WERI-Rb-1 (cell line): ENCODE results near the gene NCKIPSD.

Experiments used
- DNase-seq: peaks from one replicate; pipeline ENCODE4 v3.0.0-alpha.2; 2020
- H3K27ac ChIP-seq: fragments of 250-450 bp; sonication (Bioruptor Pico); 2 replicates; pipeline ENCODE4 v1.5.1; 2020; ENCODE audit warnings: mild to moderate bottlenecking, moderate library complexity
- H3K27me3 ChIP-seq: fragments of 250-450 bp; sonication (Bioruptor Pico); 2 replicates; pipeline ENCODE4 v1.5.1; 2021; ENCODE audit warnings: mild to moderate bottlenecking, low read depth, moderate library complexity; ENCODE audit not compliant: insufficient read depth, severe bottlenecking
- H3K36me3 ChIP-seq: fragments of 250-450 bp; sonication (Bioruptor Pico); 2 replicates; pipeline ENCODE4 v1.5.1; 2020; ENCODE audit warnings: mild to moderate bottlenecking, moderate library complexity
- H3K4me3 ChIP-seq: 2 replicates; pipeline ENCODE4 v1.5.1; 2011; ENCODE audit warnings: low read depth, mild to moderate bottlenecking, control low read depth, low read length
- H3K9me3 ChIP-seq: fragments of 250-450 bp; sonication (Bioruptor Pico); 2 replicates; pipeline ENCODE4 v1.5.1; 2021; ENCODE audit warnings: mild to moderate bottlenecking, moderate library complexity; ENCODE audit not compliant: severe bottlenecking
- CTCF ChIP-seq: IDR thresholded peaks from 2 replicates; pipeline ENCODE4 v1.5.1; 2011; ENCODE audit warnings: low read depth, mild to moderate bottlenecking, control low read depth, inconsistent platforms, low read length

NCKIPSD gene

GRCh38 chr3:48716982-48717746 is 31.4 kb upstream of the NCKIPSD start, which contains the start of gene IP6K2:
Gene IP6K2 (minus strand): TSS chr3:48717221. CDS start chr3:48695291, 21,930 bp downstream.
- peak within 1 kb of the TSS; percentile 98 for H3K27ac ChIP-seq
- no peak for TF ChIP-seq CTCF
- H3K9me3 ChIP-seq = no peaks in the 10 kb centered on the region
- peak within 1 kb of the TSS; percentile 99 for H3K4me3 ChIP-seq
- DNase-seq = peak; percentile 99
- H3K27me3 ChIP-seq = no peaks in the 10 kb centered on the region
- H3K36me3 ChIP-seq = peaks cover 45% of the 10 kb centered on the region

- Histone ChIP-seq H3K27me3 (no peaks in the 10 kb centered on the region), H3K4me3 (peak overlapping the region; percentile 99), H3K36me3 (peaks cover 49% of the 10 kb centered on the region), H3K27ac (peak overlapping the region; percentile 98), H3K9me3 (no peaks in the 10 kb centered on the region)
- no peak for DNase-seq
- no peak for TF ChIP-seq CTCF
Observed at GRCh38 chr3:48716508-48716981, 30.8 kb upstream of the NCKIPSD start.

GRCh38 chr3:48715174-48715800 is 29.6 kb upstream of the NCKIPSD start:
- Histone ChIP-seq H3K27ac (no peak overlapping the region), H3K27me3 (no peaks in the 10 kb centered on the region), H3K4me3 (no peak overlapping the region; the same call in 1 of the 2 replicates), H3K36me3 (peaks cover 62% of the 10 kb centered on the region), H3K9me3 (no peaks in the 10 kb centered on the region)
- no peak for DNase-seq
- no peak for TF ChIP-seq CTCF

DNA sequence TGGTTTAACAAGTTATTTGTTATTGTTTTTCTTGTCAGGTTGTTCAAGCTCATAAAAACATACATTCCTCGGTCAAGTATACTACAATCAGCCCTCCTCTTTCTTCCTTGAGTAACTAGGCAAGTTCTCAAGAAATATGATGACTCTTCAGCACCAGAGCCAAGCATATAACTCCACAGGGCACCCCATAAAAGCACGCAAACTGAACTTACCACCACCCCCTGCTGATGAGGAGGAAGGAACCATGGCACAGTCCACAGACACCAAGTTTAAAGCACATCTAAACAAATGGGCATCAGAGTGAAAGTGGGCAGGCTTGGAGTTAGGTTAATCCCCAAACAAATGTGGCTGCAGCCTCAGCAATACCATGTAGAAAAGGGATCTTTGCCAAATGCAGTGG is 26.0 kb upstream of the NCKIPSD start:
- no peak for DNase-seq
- no peak for TF ChIP-seq CTCF
- H3K4me3 ChIP-seq = no peak overlapping the region
- H3K27me3 ChIP-seq = no peaks in the 10 kb centered on the region
- H3K36me3 ChIP-seq = peaks cover 95% of the 10 kb centered on the region
- H3K27ac ChIP-seq = no peak overlapping the region
- no peaks in the 10 kb centered on the region for H3K9me3 ChIP-seq

- Histone ChIP-seq H3K27ac (no peak overlapping the region), H3K36me3 (peaks cover 87% of the 10 kb centered on the region)
- no peak for DNase-seq
Observed at GRCh38 chr3:48709051-48709461, 23.3 kb upstream of the NCKIPSD start.

More at GRCh38 chr3:48709051-48709461, 23.3 kb upstream of the NCKIPSD start:
- Histone ChIP-seq H3K4me3 (no peak overlapping the region), H3K9me3 (no peaks in the 10 kb centered on the region), H3K27me3 (no peaks in the 10 kb centered on the region)
- no peak for TF ChIP-seq CTCF
